Measurements from ENCODE around the gene ZNF503.
"Not testable (repeated sequence)": the region's sequence is repeated elsewhere in the genome, so short reads cannot be mapped to it uniquely, and the experiment has no call there.

ZNF503 gene

GRCh38 chr10:75392744-75393143 is 8.8 kb downstream of the ZNF503 start:
- no peak for DNase-seq

GRCh38 chr10:75392271-75392670 is 9.3 kb downstream of the ZNF503 start:
- no peak for DNase-seq

DNA sequence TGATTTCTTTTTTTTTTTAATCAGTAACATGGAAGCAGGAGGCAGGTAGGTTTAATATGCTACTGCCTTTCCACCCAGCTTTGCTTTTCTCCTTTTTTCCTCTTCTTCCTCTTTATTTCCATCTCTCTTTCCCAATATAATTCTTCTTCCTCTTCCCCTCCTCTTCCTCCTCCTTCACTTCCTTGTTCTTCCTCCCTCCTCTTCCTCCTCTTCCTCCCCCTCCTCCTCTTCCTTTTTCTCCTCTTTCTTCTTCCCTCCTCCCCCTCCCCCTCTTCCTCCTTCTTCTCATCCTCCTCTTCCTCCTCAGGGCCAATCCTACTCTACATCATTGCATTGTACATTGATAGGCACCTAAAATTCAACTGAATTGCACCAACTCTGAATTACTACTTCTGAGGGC is 11.4 kb downstream of the ZNF503 start:
- DNase-seq = no peak

- DNase-seq = no peak
Measured at GRCh38 chr10:75388082-75388481, 13.5 kb downstream of the ZNF503 start.

DNA sequence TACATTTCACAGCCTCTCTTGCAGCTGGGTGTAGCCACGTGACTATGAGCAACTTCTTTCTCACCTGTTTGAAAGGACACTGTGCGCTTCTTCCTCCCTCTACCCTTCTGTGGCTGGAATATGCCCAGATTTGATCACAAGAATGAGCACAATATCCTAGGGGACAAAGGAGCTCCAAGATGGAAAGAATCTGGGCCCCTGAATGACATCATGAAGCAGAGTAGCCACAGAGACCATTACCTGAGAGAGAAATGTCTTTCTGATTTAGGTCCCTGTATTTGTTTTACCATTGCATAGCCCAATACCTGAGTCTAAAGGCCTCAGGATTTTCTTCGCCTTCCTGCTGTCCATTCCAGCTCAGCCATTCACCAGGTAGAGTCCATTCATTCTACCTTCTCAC is 15.4 kb downstream of the ZNF503 start:
- no peak for DNase-seq

GRCh38 chr10:75379817-75380216 is 21.7 kb downstream of the ZNF503 start:
- DNase-seq = no peak

GRCh38 chr10:75379212-75379724 is 22.3 kb downstream of the ZNF503 start:
- no peak for DNase-seq

- DNase-seq = no peak
Measured at GRCh38 chr10:75378379-75378778, 23.2 kb downstream of the ZNF503 start.

- DNase-seq = no peak
Measured at GRCh38 chr10:75377869-75378268, 23.7 kb downstream of the ZNF503 start.

DNA sequence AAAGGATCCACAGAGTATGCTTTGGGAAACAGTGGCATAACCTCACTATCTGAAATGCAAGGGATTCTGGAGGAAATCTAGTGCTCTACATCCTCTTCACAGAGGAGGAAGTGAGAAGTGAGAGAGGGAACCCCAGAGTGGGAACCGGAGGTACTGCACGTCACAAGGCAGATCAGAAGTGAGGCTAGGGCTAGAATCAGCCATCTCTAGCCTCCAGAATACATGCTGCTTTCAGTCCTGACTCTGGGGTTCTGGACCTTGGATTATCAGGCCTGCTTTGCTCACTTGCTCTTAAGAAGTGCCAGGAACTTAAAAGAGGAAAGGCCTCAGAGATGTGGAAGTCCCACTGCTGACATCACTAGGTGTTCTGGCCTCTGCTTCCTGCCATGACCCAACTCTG is 25.7 kb downstream of the ZNF503 start:
- no peak for DNase-seq

DNA sequence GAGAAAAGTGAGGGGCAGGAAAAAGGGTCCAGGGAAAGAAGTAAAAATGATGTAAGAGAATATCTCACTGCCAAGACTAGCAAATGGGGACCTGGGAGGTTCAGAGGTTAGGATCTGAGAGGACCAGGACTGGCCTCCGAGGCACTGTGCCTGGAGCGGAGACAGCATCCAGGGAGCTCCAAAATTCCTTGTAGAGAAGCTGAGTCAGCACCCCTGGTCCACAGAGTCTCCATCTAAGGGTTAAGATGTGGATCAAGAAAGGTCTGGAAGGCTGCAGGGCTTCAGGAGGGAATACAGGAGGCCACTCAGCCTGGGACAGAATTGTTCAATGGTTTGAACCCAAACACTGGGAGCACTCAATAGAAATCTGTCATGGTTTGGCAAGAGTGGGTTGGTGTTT is 30.6 kb downstream of the ZNF503 start:
- DNase-seq = no peak

DNA sequence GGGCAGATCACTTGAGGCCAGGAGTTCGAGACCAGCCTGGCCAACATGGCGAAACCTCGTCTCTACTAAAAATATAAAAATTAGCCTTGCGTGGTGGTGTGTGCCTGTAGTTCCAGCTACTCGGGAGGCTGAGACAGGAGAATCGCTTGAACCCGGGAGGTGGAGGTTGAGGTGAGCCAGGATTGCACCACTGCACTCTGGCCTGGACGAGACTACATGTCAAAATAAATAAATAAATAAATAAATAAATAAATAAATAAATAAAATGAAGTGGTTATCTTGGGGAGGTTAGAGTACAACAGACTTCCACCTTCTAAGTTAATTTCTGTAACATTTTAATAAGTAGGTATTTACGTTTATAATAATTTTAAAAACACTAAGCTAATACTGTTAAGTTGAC is 31.7 kb downstream of the ZNF503 start:
- DNase-seq = not testable (repeated sequence)

DNA sequence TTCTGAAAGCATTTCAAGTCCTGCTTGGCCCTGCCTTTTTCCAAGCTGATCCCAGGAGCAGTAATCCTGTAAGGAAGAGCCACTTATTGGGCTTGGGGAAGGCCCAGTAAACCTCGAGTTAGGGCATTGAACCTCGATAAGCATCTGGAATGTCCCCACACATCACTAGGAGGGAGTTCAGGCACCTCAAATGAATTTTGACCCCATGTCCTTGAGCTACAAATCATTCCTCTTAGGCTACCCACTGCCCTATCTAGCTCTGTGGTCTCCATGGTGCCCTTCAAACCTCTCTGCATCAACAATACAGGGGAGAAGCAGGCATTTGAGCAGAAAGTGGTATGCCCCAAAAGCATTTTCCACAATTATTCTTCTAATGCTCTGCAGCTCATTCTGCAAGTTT is 33.7 kb downstream of the ZNF503 start:
- DNase-seq = no peak

- DNase-seq = no peak
Measured at GRCh38 chr10:75367021-75367487, 34.5 kb downstream of the ZNF503 start.

DNA sequence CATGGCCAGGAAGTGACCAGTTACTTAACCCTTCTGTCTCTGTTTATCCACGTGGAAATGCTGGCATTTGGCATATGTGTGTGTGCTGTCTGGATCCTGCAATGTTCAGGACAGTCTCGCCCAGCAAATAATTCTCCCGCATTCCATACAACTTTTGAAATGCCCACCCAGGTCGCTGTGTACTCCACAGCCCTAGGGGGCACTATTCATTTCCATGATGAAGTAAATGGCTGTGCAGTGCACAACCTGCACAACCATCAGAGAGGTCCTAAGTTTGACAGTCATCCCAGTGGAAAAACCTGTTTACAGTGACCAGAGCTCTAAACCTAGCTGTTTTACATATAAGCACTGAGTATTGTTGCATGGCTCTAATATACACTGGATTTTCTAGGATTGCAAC is 38.1 kb downstream of the ZNF503 start:
- no peak for DNase-seq

DNA sequence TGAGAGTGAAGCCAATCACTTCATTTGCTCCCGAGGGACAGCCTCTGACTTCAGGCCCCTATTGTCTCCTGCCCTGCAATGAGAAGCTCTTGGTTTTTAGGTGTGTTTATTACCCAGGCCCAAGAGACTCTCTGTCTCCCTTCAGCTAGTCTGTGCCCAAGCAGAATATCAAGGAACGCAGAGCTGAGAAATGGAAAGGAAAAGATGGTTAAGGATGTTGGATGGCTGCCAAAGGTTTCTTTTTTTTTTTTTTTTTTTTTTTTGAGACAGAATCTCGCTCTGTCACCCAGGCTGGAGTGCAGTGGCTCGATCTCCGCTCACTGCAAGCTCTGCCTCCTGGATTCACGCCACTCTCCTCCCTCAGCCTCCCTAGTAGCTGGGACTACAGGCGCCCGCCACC is 41.7 kb downstream of the ZNF503 start:
- not testable (repeated sequence) for DNase-seq

GRCh38 chr10:75358835-75359421 is 42.6 kb downstream of the ZNF503 start:
- no peak for DNase-seq

DNA sequence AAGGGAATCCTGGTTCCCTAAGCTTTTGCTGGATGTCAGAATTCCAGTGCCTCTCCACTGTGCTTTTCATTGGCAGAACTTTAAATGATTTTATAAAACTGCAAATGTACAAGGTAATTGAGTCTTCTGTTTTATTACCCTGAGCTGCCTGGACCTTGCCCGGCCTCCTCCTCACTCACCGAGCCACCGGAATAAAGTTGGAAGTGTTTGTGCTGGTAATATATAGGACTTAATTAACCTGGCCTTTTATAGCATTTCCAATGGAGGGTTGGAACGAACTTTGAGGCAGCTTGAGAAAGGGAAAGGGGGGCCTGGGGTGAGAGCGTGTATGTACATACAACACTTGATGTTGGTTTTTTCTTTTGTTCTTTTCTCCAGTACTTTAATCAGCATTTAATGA is 43.4 kb downstream of the ZNF503 start:
- no peak for DNase-seq

DNA sequence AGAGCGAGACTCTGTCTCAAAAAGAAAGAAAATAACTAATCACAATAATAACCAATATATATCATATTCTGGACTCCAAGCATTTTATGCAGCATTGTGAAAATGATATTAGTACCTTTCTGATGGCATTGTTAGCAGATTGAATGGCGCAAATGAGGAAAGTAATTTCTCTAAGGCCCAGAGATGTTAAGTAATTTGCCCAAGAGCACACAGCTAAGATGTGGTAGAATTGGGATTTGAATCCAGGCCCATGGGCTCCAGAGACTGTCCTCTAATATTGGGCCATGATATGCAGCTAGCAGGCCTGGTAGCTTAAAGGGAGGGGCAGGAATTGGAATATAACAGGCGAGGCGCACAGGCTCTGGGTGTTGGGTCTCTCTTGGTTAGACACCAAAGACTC is 44.1 kb downstream of the ZNF503 start:
- DNase-seq = no peak

GRCh38 chr10:75356484-75356883 is 45.1 kb downstream of the ZNF503 start:
- DNase-seq = no peak

- DNase-seq = no peak
Measured at GRCh38 chr10:75355706-75356105, 45.9 kb downstream of the ZNF503 start.

DNA sequence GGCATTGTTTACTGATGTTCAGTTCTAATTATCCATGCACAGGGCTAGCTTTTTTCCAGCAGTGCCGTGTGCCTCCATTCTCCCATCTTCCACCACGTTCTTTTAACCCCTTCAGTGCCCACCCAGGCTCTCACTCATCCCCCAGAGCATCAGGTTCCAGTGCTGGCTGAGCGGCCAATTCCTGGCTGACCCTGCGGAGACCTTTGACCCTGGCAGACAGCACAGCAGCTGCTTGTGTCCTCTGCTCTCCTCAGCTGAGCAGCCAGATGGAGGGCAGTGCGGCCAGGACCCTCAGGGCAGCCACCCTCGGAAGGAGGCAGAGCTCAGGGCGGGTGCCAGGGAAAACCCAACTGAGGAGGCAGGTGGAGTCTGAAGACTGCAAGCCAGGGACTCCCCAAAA is 48.4 kb downstream of the ZNF503 start:
- no peak for DNase-seq

GRCh38 chr10:75352650-75353049 is 48.9 kb downstream of the ZNF503 start:
- DNase-seq = no peak

DNA sequence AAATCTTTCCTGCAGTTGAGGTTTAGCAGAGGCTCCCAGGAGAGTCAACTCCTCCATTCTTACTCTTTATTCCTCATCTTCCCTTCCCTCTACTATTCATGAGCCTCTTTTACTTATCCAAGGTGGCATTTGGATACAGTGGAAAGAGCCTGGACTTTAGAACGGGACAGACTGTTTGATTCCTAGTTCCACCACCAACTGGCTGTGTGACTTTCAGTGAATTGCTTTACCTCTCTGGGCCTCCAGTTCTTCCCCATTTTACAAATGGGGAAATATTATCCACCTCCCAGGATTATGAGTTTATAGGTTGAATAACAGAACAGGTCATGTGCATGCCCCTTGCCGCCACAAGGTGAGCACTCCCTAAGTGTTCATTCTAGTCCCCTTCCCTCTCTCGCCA is 49.9 kb downstream of the ZNF503 start:
- DNase-seq = no peak

GRCh38 chr10:75350791-75351190 is 50.8 kb downstream of the ZNF503 start:
- DNase-seq = no peak

Measured in activated T-cell treated with anti-CD3 and anti-CD28 coated beads, Interleukin-2, amount 50 U/mL, for 48 hours (primary cell).